HUDEP-2 (cell line): Measurements from ENCODE around the gene AOPEP.

Source experiments
- DNase-seq, 76 experiments: peaks; one replicate each; lab custom pipeline; 2025; ENCODE audit not compliant: unreplicated experiment in 76 of 76; lab: John Stamatoyannopoulos, UW

AOPEP gene

DNA sequence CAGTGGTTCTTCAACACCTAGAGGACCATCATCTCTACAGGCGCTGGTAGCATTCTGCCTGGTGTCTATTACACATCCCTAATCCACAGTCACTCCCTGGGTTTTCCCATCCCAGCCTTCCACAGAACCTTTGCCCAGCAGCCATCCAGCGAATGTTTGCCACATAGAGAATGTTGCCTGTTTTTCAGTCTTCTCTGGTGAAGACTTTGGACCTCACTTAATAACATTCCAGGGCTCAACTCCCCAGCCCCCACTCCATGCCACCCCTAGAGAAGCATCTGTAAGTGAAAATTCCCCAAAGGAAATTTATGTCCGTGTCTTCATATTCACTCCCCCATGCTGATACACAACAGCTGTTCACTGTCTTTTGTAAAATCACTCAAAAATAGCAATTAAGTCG lies 249.6 kb downstream of the AOPEP start:
- DNase-seq = no peak

- DNase-seq = no peak
Measured at GRCh38 chr9:94977416-94977815, 250.9 kb downstream of the AOPEP start.

- no peak for DNase-seq
Measured at GRCh38 chr9:94979904-94980507, 253.5 kb downstream of the AOPEP start.

GRCh38 chr9:94980947-94981722 lies 254.6 kb downstream of the AOPEP start:
- no peak for DNase-seq

- no peak for DNase-seq
Measured at GRCh38 chr9:94981723-94982090, 255.2 kb downstream of the AOPEP start.

DNA sequence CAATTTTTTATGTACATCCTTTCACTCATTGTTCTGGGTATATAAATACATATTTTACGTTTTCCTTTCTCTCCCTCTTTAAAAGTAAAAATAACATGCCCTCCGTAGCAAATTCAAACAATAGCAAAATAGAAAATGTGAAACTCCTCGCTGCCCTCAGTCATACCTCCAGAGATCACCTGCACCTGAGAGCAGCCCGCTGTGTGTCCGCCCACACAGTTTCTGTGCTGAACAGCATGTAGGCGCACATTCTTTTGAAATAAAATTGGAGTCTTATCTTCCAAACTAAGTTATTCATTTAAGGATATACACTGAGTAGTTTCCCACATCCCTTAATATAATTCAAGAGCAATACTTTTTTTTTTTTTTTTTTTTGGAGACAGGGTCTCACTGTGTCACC lies 255.7 kb downstream of the AOPEP start:
- DNase-seq = no peak

GRCh38 chr9:94983552-94983951 lies 257.1 kb downstream of the AOPEP start:
- no peak for DNase-seq

DNA sequence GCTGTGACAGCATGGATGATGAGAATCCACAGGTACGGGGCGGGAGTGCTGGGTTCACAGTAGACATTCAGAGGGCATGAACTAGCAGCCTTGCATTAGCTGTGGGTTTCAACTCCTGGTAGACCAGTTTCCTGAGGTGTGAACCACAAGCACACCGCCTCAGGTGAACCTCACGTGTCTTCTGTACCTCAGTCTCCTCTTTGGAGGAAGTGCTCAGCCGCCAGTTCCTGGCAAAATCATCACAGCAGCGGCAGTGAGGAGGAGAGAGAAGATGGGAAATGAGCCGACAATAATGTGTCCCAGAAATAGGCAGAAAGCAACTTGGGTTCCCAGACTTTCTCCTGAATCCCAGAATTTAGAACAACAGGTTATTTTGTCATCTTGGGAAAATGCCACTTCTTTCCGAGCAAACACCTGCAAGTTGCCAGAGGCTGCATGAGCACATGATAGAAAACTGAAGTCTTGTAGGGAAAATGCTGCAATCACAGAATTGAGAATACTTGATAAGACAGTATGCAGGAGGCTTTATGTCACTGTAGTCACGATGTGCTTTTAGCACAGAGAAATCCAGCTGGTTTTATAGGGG lies 258.5 kb downstream of the AOPEP start:
- no peak for DNase-seq

DNA sequence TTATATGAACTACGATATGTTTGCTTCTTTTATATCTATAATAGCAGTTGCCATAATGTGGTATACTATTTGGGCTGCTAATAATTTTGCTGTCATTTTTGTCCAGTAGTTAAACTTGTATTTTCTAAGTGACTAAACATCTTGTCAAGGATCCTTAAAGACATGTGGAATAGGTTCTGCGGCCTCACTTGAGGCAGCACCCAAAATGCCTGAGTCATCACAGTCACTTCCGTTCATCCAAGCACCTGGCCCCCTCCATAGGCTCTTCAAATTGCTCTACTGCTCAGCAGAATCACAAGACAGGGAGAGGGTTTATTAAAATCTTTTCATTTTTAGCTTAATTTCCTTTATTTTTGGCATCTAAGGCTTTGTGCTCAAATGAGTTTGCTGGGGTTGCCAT lies 259.1 kb downstream of the AOPEP start:
- DNase-seq = no peak

DNA sequence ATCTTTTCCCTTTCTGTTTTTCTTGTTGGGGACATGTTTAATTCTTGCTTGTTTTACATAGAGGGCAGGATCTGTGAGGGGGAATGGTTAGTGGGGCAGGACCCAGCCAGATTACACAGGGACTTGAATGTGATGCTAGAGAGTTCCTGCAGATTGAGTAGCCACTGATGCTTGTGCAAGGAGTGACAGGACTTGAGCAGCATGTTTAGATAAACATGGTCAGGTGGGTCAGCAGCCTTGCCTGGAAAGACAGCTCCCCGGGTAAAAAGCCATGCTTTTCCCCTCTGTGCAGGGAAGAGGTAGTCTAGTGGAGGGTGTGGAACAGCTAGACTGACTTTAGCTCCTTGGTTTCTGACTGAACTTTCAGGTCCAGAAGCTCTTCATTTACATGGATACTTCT lies 261.2 kb downstream of the AOPEP start:
- DNase-seq = no peak

GRCh38 chr9:94990897-94991561 lies 264.5 kb downstream of the AOPEP start:
- DNase-seq = no peak

- no peak for DNase-seq
Measured at GRCh38 chr9:94991961-94992907, 265.7 kb downstream of the AOPEP start.

GRCh38 chr9:94993160-94993820 lies 266.8 kb downstream of the AOPEP start:
- no peak for DNase-seq

- DNase-seq = no peak
Measured at GRCh38 chr9:94993821-94994165, 267.3 kb downstream of the AOPEP start.

- DNase-seq = no peak
Measured at GRCh38 chr9:94995048-94995693, 268.7 kb downstream of the AOPEP start.

- DNase-seq = no peak
Measured at GRCh38 chr9:94996641-94997040, 270.1 kb downstream of the AOPEP start.

DNA sequence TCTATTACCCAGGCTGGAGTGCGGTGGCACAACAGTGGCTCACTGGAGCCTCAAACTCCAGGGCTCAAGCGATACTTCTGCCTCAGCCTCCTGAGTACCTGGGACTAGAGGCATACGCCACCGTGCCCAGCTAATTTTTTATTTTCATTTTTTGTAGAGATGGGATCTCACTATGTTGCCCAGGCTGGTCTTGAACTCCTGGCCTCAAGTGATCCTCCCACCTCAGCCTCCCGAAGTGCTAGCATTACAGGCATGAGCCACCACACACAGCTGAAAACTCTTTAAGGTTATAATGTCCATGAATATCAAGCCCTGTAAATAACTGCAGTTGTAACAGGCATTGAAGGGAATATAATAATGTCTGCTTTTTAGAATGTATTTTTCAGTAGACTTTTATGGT lies 271.2 kb downstream of the AOPEP start:
- DNase-seq = no peak

DNA sequence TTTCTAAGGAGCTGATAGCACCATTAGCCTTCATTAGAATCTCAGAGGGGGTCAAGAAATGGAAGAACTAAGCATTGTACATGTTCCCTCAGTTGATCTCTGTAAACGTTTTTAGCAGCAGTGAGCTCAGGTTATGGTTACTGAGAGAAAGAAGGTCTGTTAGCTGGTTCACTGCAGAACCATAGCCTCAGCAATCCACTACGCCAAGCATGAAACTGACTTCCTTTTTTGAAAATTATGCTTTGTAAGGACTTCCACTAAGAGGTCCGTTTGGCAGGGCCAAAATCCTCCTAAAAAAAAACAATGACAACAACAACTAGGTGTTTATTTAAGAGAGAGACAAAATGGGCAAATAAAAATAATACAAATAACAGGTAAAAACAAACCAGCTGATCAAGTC lies 273.3 kb downstream of the AOPEP start:
- DNase-seq = no peak

DNA sequence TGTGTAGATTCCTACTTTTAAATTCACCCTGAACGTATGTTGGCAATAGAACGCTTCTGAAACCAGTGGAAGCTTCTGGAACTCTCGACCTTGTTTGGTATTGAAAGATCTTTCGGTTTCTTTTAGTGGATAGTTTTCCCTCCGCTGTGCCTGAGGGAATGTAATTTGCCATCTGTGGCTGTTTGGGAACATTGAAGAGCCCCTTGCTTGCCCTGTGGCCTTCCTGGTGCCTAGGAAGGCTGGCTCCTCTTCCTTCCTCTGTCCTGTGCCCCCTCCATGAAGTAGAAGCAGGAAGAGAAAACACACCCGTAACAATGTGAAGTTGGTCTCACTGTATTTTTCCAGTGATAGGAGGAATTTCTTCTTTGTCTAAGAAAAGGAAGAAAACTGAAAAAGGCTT lies 274.3 kb downstream of the AOPEP start:
- no peak for DNase-seq

- DNase-seq = no peak
Measured at GRCh38 chr9:95001720-95002119, 275.2 kb downstream of the AOPEP start.
